HEK293T (cell line): ENCODE results near the gene VANGL2.

Experiments used
- CTCF ChIA-PET: fragments of 350-600 bp; formaldehyde crosslinking; extraction: SDS; loops from one replicate; lab custom pipeline; 2021; ENCODE audit warnings: antibody characterized with exemption, inconsistent platforms; lab: Yijun Ruan, JAX
- POLR2A ChIA-PET: fragments of 350-600 bp; formaldehyde crosslinking; extraction: SDS; loops from one replicate; lab custom pipeline; 2020; ENCODE audit warnings: antibody characterized with exemption, inconsistent platforms; lab: Yijun Ruan, JAX
- DNase-seq: peaks from one replicate; pipeline ENCODE4 v3.0.0; 2012; ENCODE audit warnings: mixed read lengths; ENCODE audit errors: extremely low spot score
- ARNT ChIP-seq: fragments of 450-650 bp; IDR thresholded peaks from 2 replicates; pipeline ENCODE4 v1.6.1; 2017; ENCODE audit warnings: mild to moderate bottlenecking
- BHLHE40 ChIP-seq: fragments of 450-650 bp; IDR thresholded peaks from 2 replicates; pipeline ENCODE4 v1.6.1; 2016; ENCODE audit warnings: mild to moderate bottlenecking, moderate library complexity, borderline replicate concordance
- CTBP1 ChIP-seq: fragments of 450-650 bp; IDR thresholded peaks from 2 replicates; pipeline ENCODE4 v1.6.1; 2016; ENCODE audit warnings: borderline replicate concordance
- ELF4 ChIP-seq: fragments of 450-650 bp; IDR thresholded peaks from 2 replicates; pipeline ENCODE4 v1.6.1; 2017; ENCODE audit warnings: antibody characterized with exemption
- FOXA1 ChIP-seq: fragments of 450-650 bp; IDR thresholded peaks from 2 replicates; pipeline ENCODE4 v1.6.1; 2016; ENCODE audit warnings: mild to moderate bottlenecking
- FOXK2 ChIP-seq: fragments of 450-650 bp; IDR thresholded peaks from 2 replicates; pipeline ENCODE4 v1.6.1; 2016; ENCODE audit warnings: mild to moderate bottlenecking
- FOXM1 ChIP-seq: fragments of 450-650 bp; IDR thresholded peaks from 2 replicates; pipeline ENCODE4 v1.6.1; 2017; ENCODE audit warnings: mild to moderate bottlenecking, borderline replicate concordance
- HDGF ChIP-seq: fragments of 450-650 bp; IDR thresholded peaks from 2 replicates; pipeline ENCODE4 v1.6.1; 2017; ENCODE audit warnings: antibody characterized with exemption, borderline replicate concordance
- L3MBTL2 ChIP-seq: fragments of 450-650 bp; conservative IDR thresholded peaks from 2 replicates; pipeline ENCODE4 v1.6.1; 2016; ENCODE audit warnings: mild to moderate bottlenecking
- LEF1 ChIP-seq: fragments of 450-650 bp; IDR thresholded peaks from 2 replicates; pipeline ENCODE4 v1.6.1; 2017; ENCODE audit warnings: mild to moderate bottlenecking, borderline replicate concordance
- NFRKB ChIP-seq: fragments of 450-650 bp; IDR thresholded peaks from 2 replicates; pipeline ENCODE4 v1.6.1; 2016; ENCODE audit warnings: mild to moderate bottlenecking, moderate library complexity
- SP1 ChIP-seq: fragments of 450-650 bp; IDR thresholded peaks from 2 replicates; pipeline ENCODE4 v1.6.1; 2017
- SUZ12 ChIP-seq: fragments of 450-650 bp; IDR thresholded peaks from 2 replicates; pipeline ENCODE4 v1.6.1; 2016; ENCODE audit warnings: mild to moderate bottlenecking
- TARDBP ChIP-seq: fragments of 450-650 bp; IDR thresholded peaks from 2 replicates; pipeline ENCODE4 v1.6.1; 2016
- ZNF384 ChIP-seq: fragments of 450-650 bp; IDR thresholded peaks from 2 replicates; pipeline ENCODE4 v1.6.1; 2016
- TF ChIP-seq, protein P1 (sequence below): fragments of 450-650 bp; IDR thresholded peaks from 2 replicates; pipeline ENCODE4 v1.6.1; 2016

The VANGL2 gene

DNA sequence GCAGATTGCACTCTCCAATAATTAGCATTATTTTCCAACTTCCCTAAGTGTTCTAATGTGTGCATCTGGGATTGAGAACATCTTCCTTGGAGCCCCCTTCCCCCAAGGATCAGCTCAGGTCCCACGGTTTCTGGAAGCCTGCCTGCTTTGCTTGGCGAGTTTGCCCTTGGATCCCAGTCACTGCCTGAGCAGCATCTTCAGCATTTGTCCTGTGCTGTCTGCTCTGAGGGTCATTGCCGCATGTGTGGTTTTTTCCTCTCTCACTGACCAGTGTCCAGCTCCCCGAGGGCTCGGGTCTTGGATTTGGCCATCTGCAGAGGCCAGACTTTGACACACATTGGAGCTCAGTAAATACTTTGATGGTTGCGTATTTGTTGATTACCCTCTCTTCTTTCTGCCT, 18.1 kb downstream of the VANGL2 start:
- DNase-seq = no peak
- TF ChIP-seq FOXK2 (no peak), FOXA1 (no peak), FOXM1 (no peak), BHLHE40 (no peak), SUZ12 (no peak), CTBP1 (no peak), HDGF (no peak), ELF4 (no peak), ARNT (no peak), LEF1 (no peak), NFRKB (no peak), SP1 (no peak), TARDBP (no peak), ZNF384 (no peak), L3MBTL2 (no peak)
- TF ChIP-seq, protein P1, sequence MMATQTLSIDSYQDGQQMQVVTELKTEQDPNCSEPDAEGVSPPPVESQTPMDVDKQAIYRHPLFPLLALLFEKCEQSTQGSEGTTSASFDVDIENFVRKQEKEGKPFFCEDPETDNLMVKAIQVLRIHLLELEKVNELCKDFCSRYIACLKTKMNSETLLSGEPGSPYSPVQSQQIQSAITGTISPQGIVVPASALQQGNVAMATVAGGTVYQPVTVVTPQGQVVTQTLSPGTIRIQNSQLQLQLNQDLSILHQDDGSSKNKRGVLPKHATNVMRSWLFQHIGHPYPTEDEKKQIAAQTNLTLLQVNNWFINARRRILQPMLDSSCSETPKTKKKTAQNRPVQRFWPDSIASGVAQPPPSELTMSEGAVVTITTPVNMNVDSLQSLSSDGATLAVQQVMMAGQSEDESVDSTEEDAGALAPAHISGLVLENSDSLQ = no peak
- POLR2A ChIA-PET = no interaction called here
- CTCF ChIA-PET = no interaction called here

DNA sequence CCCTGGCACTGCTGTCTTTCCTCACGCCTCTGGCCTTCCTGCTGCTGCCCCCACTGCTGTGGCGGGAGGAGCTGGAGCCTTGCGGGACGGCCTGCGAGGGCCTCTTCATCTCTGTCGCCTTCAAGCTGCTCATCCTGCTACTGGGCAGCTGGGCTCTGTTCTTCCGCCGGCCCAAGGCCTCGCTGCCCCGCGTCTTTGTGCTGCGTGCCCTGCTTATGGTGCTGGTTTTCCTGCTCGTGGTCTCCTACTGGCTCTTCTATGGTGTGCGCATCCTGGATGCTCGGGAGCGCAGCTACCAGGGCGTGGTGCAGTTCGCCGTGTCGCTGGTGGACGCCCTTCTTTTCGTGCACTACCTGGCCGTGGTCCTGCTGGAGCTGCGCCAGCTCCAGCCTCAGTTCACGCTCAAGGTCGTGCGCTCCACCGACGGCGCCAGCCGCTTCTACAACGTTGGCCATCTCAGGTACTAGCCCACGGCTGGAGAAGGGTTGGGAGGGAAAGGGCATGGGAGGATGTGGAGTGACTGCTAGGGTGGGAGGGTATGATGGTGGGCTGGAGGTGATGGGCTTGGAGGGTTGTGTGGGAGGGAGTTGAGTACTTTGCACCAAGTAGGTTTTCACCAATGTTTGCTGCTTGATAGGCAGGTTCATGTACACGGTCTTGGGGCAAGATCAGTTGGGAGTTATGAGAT, 18.9 kb downstream of the VANGL2 start:
- ChIA-PET POLR2A (no interaction called here), CTCF (no interaction called here)
- TF ChIP-seq FOXM1 = no peak
- no peak for TF ChIP-seq BHLHE40
- no peak for TF ChIP-seq SP1
- no peak for TF ChIP-seq FOXA1
- no peak for DNase-seq

DNA sequence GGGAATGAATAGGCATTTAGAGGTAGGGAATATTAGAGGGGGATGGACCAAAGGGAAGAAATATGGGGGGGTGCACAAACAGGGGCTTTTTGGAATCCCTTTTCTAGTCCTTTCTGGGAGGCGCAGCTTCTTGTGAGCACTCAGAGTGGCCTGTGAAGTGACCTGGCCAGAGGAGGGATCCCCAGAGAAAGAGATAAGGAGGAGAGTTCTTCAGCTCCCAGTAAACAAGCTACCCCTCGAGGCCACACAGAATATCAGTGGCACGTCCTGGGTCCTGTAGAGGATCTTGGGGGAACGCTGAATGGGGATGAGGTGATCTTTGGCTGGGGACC, 19.4 kb downstream of the VANGL2 start:
- POLR2A ChIA-PET = no interaction called here
- no peak for DNase-seq
- TF ChIP-seq SUZ12 (no peak), LEF1 (no peak), SP1 (no peak), ZNF384 (no peak), HDGF (no peak), ELF4 (no peak), ARNT (no peak), CTBP1 (no peak), FOXK2 (no peak)
- CTCF ChIA-PET = no interaction called here

DNA sequence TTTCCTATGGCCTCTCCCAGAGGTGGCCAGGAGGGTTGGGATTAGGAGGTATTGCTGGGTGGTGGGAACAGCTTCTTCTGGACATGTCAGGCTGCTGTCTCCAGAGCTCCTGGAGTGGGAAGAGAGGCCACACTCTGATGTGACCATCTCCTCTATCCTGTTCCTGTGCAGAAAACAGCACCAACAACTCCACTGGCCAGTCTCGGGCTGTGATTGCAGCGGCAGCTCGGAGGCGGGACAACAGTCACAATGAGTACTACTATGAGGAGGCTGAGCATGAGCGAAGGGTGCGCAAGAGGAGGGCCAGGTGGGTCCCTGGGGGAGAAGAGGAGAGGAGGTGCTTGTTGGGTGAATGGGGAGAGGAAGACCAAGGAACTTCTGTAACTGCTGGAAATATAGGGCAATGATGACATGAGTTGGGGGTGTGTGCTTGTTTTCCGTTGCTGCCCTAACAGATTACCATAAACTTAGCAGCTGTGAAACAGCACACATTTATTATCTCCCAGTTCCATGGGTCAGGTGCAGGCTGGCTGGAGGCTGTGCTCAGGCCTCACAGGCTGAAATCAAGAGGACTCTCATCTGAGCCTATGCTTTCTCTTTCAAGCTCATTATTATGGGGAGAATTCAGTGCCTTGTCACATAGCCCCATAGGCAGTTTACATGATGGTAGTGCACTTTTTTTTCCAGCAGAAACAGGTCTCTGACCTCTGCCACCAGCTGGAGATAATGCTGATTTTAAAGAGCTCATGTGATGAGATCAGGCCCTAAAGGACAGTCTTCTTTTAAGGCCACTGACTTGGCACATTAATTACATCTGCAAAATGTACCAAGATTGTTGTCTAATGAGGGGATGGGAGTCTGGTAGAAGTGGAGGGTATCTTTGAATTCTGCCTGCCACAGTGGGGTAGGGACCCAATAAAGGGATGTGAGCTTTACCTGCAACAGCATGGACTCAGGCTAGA, 20.8 kb downstream of the VANGL2 start:
- ChIA-PET CTCF (no interaction called here), POLR2A (interaction anchor here (0.7 kb wide), 1 partner anchor 8 kb away, joined by 3 read pairs; no protein-coding TSS in a partner anchor)
- TF ChIP-seq SUZ12 = no peak
- TF ChIP-seq BHLHE40 = no peak
- no peak for TF ChIP-seq HDGF
- no peak for TF ChIP-seq TARDBP
- TF ChIP-seq FOXA1 = no peak
- TF ChIP-seq L3MBTL2 = no peak
- no peak for TF ChIP-seq NFRKB
- TF ChIP-seq ZNF384 = no peak
- TF ChIP-seq SP1 = no peak
- TF ChIP-seq CTBP1 = no peak
- no peak for TF ChIP-seq ELF4
- no peak for TF ChIP-seq FOXM1
- TF ChIP-seq FOXK2 = no peak
- no peak for TF ChIP-seq ARNT
- TF ChIP-seq, protein P1 = no peak
- no peak for DNase-seq

DNA sequence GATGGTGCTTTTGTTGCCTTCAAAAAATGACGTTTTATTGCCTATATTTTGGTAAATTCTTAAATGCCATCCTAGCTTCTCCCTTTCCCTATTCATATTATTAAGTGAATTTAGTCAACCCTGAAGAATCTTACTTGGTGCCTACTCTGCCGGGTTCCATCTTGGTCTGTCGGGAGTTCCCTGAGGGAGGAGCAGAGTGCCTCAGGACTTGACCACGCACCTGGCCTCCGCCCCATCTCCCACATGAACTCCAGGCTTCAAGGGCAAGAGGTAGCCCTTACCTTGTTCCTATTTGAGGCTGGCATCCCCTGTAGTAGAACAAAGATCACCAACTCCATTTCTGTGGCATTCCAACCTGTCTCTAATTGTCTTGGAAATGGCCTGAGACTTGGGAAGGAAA, 21.5 kb downstream of the VANGL2 start:
- TF ChIP-seq, protein P1 = no peak
- TF ChIP-seq FOXM1 (no peak), CTBP1 (no peak), NFRKB (no peak), LEF1 (no peak), ARNT (no peak), L3MBTL2 (no peak), ELF4 (no peak), BHLHE40 (no peak), SP1 (no peak), FOXK2 (no peak), FOXA1 (no peak), HDGF (no peak)
- ChIA-PET CTCF (no interaction called here), POLR2A (interaction anchor here (0.7 kb wide), 1 partner anchor 8 kb away, joined by 3 read pairs; no protein-coding TSS in a partner anchor)
- no peak for DNase-seq

DNA sequence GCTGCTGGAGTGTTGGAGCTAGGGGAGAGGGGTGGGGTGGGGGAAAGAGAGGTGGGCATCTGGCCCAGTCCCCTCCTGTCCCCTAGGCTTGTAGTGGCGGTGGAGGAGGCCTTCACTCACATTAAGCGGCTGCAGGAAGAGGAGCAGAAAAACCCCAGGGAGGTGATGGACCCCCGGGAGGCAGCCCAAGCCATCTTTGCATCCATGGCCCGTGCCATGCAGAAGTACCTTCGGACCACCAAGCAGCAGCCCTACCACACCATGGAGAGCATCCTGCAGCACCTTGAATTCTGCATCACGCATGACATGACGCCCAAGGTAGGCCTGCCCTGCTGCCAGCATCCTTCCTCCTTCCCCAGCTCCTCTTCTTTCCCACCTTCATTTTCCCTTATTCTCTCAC, 23.6 kb downstream of the VANGL2 start:
- DNase-seq = no peak
- CTCF ChIA-PET = interaction anchor here (1.3 kb wide), 1 partner anchor 47 kb away, joined by 3 read pairs; no protein-coding TSS in a partner anchor

More for the DNA sequence above, 23.6 kb downstream of the VANGL2 start:
- POLR2A ChIA-PET = no interaction called here
- TF ChIP-seq FOXA1 = no peak
- no peak for TF ChIP-seq ELF4
- TF ChIP-seq SP1 = no peak
- no peak for TF ChIP-seq FOXK2
- no peak for TF ChIP-seq NFRKB
- no peak for TF ChIP-seq FOXM1
- no peak for TF ChIP-seq HDGF
